ENCODE results near the gene INHBC. TPM values are rescaled to one million over a fixed set of nuclear protein-coding genes. Genes with fewer than 3 reads are reported as not detected.

Gene INHBC
- total and polyA plus RNA-seq, 2 donors (not counting 1 experiment from before 2014, with no cell fraction given), result 0.17 to 0.31 TPM

DNA sequence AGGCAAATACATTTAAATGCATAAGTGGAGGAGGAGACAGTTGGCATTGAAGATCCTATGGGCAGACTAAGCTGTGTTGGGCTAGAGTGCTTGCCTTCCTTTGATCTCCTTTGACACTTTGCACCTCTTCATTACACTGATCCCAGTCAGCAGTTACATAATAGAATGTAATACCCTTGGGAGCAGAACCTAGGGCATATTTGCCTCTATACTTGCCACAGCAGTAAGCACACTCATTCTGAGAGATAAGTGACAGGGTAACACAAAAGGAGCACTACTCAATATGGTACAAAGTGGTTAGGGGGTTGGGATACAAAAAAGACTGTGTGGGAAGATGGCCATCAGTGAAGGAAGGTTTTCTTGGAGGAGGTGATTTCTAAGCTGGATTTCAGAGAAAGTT, 62.2 kb downstream of the INHBC start:
- DNase-seq (no peak), ATAC-seq (ENCODE audit: low read depth) (no peak)
- Histone ChIP-seq H3K36me3 (replicated peaks in 1 of 2; ENCODE audit: control extremely low read depth in 1 of 2, control insufficient read depth in 1 of 2, extremely low read depth in 1 of 2, insufficient read depth in 2 of 2, low read length in 1 of 2) (peaks cover 0 to 52% of the 10 kb centered on the region in 2 experiments), H2AFZ (ENCODE audit: insufficient read depth, low read depth, low read length, poor library complexity, severe bottlenecking) (no peak overlapping the region), H3K9ac (ENCODE audit: low read length) (no peak overlapping the region), H4K20me1 (ENCODE audit: control insufficient read depth, insufficient read depth, low read length, poor library complexity, severe bottlenecking) (no peaks in the 10 kb centered on the region), H3K79me2 (ENCODE audit: control insufficient read depth, insufficient read depth, low read length) (peaks cover 28% of the 10 kb centered on the region), H3K4me2 (replicated peaks; ENCODE audit: low read depth, low read length, poor library complexity, severe bottlenecking) (no peak overlapping the region), H3K9me3 (ENCODE audit: control extremely low read depth in 1 of 3, control insufficient read depth in 2 of 3, insufficient read depth in 1 of 3, low read length in 2 of 3) (no peaks in the 10 kb centered on the region), H3K4me1 (ENCODE audit: control insufficient read depth in 2 of 2, insufficient read depth in 2 of 2, low read length in 2 of 2) (no peaks in the 10 kb centered on the region), H3K4me3 (ENCODE audit: control extremely low read depth in 1 of 5, extremely low read depth in 1 of 5, insufficient read depth in 1 of 5, low read depth in 2 of 5, low read length in 4 of 5) (no peak overlapping the region), H3K27me3 (replicated peaks in 1 of 4; ENCODE audit: control extremely low read depth in 1 of 4, control insufficient read depth in 3 of 4, insufficient read depth in 4 of 4, low read length in 3 of 4) (no peaks in the 10 kb centered on the region), H3K27ac (ENCODE audit: low read length in 2 of 2) (no peak overlapping the region)
- Mint-ChIP-seq H3K4me1 (peaks cover 7% of the 10 kb centered on the region), H3K27me3 (no peaks in the 10 kb centered on the region), H3K27ac (peak overlapping the region; percentile 10), H3K9me3 (ENCODE audit: insufficient read depth) (no peaks in the 10 kb centered on the region), H3K4me3 (no peak overlapping the region)
- CTCF ChIA-PET, result interaction anchor here (0.5 kb wide), 1 partner anchor 121 kb away, joined by 3 read pairs; no protein-coding TSS in a partner anchor
- intact Hi-C loops (cut with micrococcal nuclease), result no loop called here
- POLR2A ChIA-PET, result interaction anchor here (0.7 kb wide), 2 partner anchors 19 to 269 kb away, joined by 4 read pairs; no protein-coding TSS in a partner anchor
- TF ChIP-seq, protein P1, sequence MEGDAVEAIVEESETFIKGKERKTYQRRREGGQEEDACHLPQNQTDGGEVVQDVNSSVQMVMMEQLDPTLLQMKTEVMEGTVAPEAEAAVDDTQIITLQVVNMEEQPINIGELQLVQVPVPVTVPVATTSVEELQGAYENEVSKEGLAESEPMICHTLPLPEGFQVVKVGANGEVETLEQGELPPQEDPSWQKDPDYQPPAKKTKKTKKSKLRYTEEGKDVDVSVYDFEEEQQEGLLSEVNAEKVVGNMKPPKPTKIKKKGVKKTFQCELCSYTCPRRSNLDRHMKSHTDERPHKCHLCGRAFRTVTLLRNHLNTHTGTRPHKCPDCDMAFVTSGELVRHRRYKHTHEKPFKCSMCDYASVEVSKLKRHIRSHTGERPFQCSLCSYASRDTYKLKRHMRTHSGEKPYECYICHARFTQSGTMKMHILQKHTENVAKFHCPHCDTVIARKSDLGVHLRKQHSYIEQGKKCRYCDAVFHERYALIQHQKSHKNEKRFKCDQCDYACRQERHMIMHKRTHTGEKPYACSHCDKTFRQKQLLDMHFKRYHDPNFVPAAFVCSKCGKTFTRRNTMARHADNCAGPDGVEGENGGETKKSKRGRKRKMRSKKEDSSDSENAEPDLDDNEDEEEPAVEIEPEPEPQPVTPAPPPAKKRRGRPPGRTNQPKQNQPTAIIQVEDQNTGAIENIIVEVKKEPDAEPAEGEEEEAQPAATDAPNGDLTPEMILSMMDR (IDR thresholded peaks at IDR 0.05), result no peak
- TF ChIP-seq EZH2 (IDR thresholded peaks at IDR 0.05; ENCODE audit: borderline replicate concordance, insufficient read depth, low read depth, low read length, poor library complexity, severe bottlenecking), result no peak

DNA sequence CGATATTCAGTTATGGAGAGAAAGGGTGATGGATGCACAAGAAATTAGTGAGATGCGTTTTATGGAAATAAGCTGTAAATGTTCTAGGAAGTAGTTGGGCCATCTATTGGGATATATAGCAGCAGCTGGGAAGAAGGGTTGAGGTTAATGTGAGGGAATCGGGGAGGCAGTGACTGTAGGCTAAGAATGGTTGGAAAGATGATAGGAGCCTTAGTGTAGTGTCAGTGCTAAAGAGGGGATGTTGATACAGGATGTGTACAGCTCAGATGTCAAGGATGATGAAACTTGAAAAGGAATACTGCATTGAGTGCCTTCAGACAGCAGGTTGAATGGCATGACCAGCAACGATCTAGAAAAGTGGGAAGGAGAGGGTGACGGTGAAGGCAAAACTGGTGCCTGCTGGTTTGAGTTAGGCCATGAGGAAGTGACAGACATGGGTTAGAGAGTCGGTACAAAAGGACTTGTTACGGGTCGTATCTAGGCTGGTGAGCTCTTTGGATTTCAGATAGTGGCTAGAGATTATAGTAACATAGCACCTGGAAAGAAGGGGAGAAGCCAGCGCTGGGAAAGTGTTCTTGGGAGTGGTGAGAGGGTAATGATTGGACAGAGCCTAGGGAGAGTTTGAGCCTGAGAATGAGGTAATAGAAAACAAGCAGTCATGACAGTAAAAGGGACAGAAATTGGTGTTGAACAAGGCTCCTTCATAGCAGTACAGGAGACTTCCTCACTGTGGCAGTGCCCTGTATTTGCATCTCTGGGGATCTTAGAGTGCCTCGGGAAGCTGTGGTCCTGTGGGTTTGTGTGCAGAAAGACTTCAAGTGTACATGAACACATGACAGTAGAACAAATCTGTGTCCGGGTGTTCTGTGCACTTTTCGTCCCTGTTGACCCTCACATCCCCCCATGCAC, 62.9 kb downstream of the INHBC start:
- intact Hi-C loops (cut with micrococcal nuclease), result no loop called here
- Histone ChIP-seq H3K4me2 (replicated peaks; ENCODE audit: low read depth, low read length, poor library complexity, severe bottlenecking) (no peak overlapping the region), H3K9me3 (ENCODE audit: control extremely low read depth in 1 of 3, control insufficient read depth in 2 of 3, insufficient read depth in 1 of 3, low read length in 2 of 3) (no peaks in the 10 kb centered on the region), H4K20me1 (ENCODE audit: control insufficient read depth, insufficient read depth, low read length, poor library complexity, severe bottlenecking) (no peaks in the 10 kb centered on the region), H2AFZ (ENCODE audit: insufficient read depth, low read depth, low read length, poor library complexity, severe bottlenecking) (no peak overlapping the region), H3K4me3 (ENCODE audit: control extremely low read depth in 1 of 5, extremely low read depth in 1 of 5, insufficient read depth in 1 of 5, low read depth in 2 of 5, low read length in 4 of 5) (no peak overlapping the region), H3K9ac (ENCODE audit: low read length) (no peak overlapping the region), H3K27ac (ENCODE audit: low read length in 2 of 2) (no peak overlapping the region), H3K4me1 (ENCODE audit: control insufficient read depth in 2 of 2, insufficient read depth in 2 of 2, low read length in 2 of 2) (no peaks in the 10 kb centered on the region), H3K36me3 (replicated peaks in 1 of 2; ENCODE audit: control extremely low read depth in 1 of 2, control insufficient read depth in 1 of 2, extremely low read depth in 1 of 2, insufficient read depth in 2 of 2, low read length in 1 of 2) (peaks cover 2 to 57% of the 10 kb centered on the region in 2 experiments), H3K27me3 (replicated peaks in 1 of 4; ENCODE audit: control extremely low read depth in 1 of 4, control insufficient read depth in 3 of 4, insufficient read depth in 4 of 4, low read length in 3 of 4) (no peaks in the 10 kb centered on the region), H3K79me2 (ENCODE audit: control insufficient read depth, insufficient read depth, low read length) (peaks cover 28% of the 10 kb centered on the region)
- ATAC-seq (ENCODE audit: low read depth) (no peak), DNase-seq (no peak)
- Mint-ChIP-seq H3K9me3 (ENCODE audit: insufficient read depth) (no peaks in the 10 kb centered on the region), H3K27me3 (no peaks in the 10 kb centered on the region), H3K27ac (peak overlapping the region; percentile 10), H3K4me3 (no peak overlapping the region), H3K4me1 (peaks cover 7% of the 10 kb centered on the region)
- TF ChIP-seq, protein P1 (IDR thresholded peaks at IDR 0.05), result no peak
- no peak for TF ChIP-seq EZH2 (IDR thresholded peaks at IDR 0.05; ENCODE audit: borderline replicate concordance, insufficient read depth, low read depth, low read length, poor library complexity, severe bottlenecking)
- CTCF ChIA-PET, result no interaction called here
- 92% methylated on average over 11 of the region's 12 CpGs for WGBS (ENCODE audit: insufficient coverage)
- POLR2A ChIA-PET, result interaction anchor here (0.7 kb wide), 2 partner anchors 18 to 269 kb away, joined by 4 read pairs; no protein-coding TSS in a partner anchor

All from B cell (primary cell).